GM23248 (cell line): ENCODE results near the gene MAK.

Source experiments
- EZH2 ChIP-seq: fragments of 200-600 bp; sonication (generic); IDR thresholded peaks from 2 replicates; pipeline ENCODE4 v1.6.1; 2018; ENCODE audit warnings: antibody characterized with exemption, mild to moderate bottlenecking; ENCODE audit not compliant: insufficient read depth, poor library complexity, severe bottlenecking
- EZH2phosphoT487 ChIP-seq: fragments of 200-600 bp; sonication (generic); IDR thresholded peaks from 2 replicates; pipeline ENCODE4 v1.6.1; 2018; ENCODE audit warnings: antibody characterized with exemption, moderate library complexity, mild to moderate bottlenecking, low read depth; ENCODE audit not compliant: insufficient read depth

DNA sequence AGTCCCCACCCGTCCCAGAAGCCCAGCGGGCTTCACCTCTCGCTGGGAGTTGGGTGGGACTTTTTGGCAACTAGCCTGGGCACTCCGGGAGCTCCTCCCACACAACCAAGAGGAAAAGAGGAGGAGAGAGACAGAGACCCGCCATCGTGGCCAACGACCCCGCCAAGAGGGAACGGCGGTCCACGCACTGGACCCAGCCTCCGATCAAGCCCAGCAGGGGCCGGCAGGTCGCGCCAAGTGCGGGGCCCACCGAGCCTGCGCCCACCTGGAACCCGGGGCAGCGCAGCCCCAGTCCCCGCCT lies 118.4 kb downstream of the MAK start:
- TF ChIP-seq EZH2, result no peak
- no peak for TF ChIP-seq EZH2phosphoT487
